ENCODE data around the gene PCDHGA7. TPM values are rescaled to one million over a fixed set of nuclear protein-coding genes. Genes with fewer than 3 reads are reported as not detected.
"Not testable (repeated sequence)": the region's sequence is repeated elsewhere in the genome, so short reads cannot be mapped to it uniquely, and the experiment has no call there.

Gene PCDHGA7
- total RNA-seq, 1 donor from 2014 or later = 5.2 TPM

- H3K4me1 ChIP-seq = no peaks in the 10 kb centered on the region
- no peak within 1 kb of the TSS for H3K27ac ChIP-seq
- DNase-seq (ENCODE audit: extremely low spot score in 2 of 2) = no peak
- peaks cover 0 to 15% of the 10 kb centered on the region in 2 donors for H3K36me3 ChIP-seq
- intact Hi-C loops (cut with DNase I) = no loop called here
- peak within 1 kb of the TSS; percentile 7 to 9 for H3K4me3 ChIP-seq
- H3K27me3 ChIP-seq = no peaks in the 10 kb centered on the region
- TF ChIP-seq CTCF (IDR thresholded peaks at IDR 0.05) (no peak), POLR2AphosphoS5 (IDR thresholded peaks at IDR 0.05; ENCODE audit: insufficient read depth in 1 of 2, low read depth in 1 of 2) (no peak), POLR2A (IDR thresholded peaks at IDR 0.05) (no peak)
- H3K9me3 ChIP-seq = peaks cover 87% of the 10 kb centered on the region
Measured at GRCh38 chr5:141369994-141370848, 12.3 kb upstream of the PCDHGA7 start, which contains the start of gene PCDHGB3. Gene PCDHGB3, plus strand, starts transcription at chr5:141370242. Its CDS starts 153 bp downstream, at chr5:141370395.

- no peaks in the 10 kb centered on the region for H3K4me1 ChIP-seq
- intact Hi-C loops (cut with DNase I) = no loop called here
- H3K9me3 ChIP-seq = peaks cover 83% of the 10 kb centered on the region
Measured at GRCh38 chr5:141371572-141372475, 10.7 kb upstream of the PCDHGA7 start.

GRCh38 chr5:141373673-141374317 is 8.7 kb upstream of the PCDHGA7 start, which contains the start of gene PCDHGA6:
Gene PCDHGA6, plus strand, starts transcription at chr5:141373891. Its CDS starts 193 bp downstream, at chr5:141374084.
- H3K9me3 ChIP-seq = peaks cover 87% of the 10 kb centered on the region
- intact Hi-C loops (cut with DNase I) = no loop called here
- no peak for DNase-seq (ENCODE audit: extremely low spot score in 2 of 2)
- H3K4me3 ChIP-seq = peak within 1 kb of the TSS; percentile 1 to 26
- H3K27me3 ChIP-seq = no peaks in the 10 kb centered on the region
- H3K27ac ChIP-seq = no peak within 1 kb of the TSS
- H3K4me1 ChIP-seq = no peaks in the 10 kb centered on the region
- TF ChIP-seq CTCF (IDR thresholded peaks at IDR 0.05) (peak in 1 of 3 experiments; percentile 8), POLR2AphosphoS5 (IDR thresholded peaks at IDR 0.05; ENCODE audit: insufficient read depth in 1 of 2, low read depth in 1 of 2) (peak in 1 of 2 donors; percentile 15), POLR2A (IDR thresholded peaks at IDR 0.05) (no peak)
- peaks cover 0 to 15% of the 10 kb centered on the region in 2 donors for H3K36me3 ChIP-seq

More at GRCh38 chr5:141371572-141372475, 10.7 kb upstream of the PCDHGA7 start:
- no peak overlapping the region for H3K4me3 ChIP-seq
- no peak for DNase-seq (ENCODE audit: extremely low spot score in 2 of 2)
- no peaks in the 10 kb centered on the region for H3K27me3 ChIP-seq
- H3K27ac ChIP-seq = no peak overlapping the region
- H3K36me3 ChIP-seq = peaks cover 0 to 15% of the 10 kb centered on the region in 2 donors
- TF ChIP-seq POLR2A (IDR thresholded peaks at IDR 0.05) (no peak), CTCF (IDR thresholded peaks at IDR 0.05) (no peak), POLR2AphosphoS5 (IDR thresholded peaks at IDR 0.05; ENCODE audit: insufficient read depth in 1 of 2, low read depth in 1 of 2) (no peak)

GRCh38 chr5:141374627-141375026 is 7.9 kb upstream of the PCDHGA7 start:
- no peak for DNase-seq (ENCODE audit: extremely low spot score in 2 of 2)
- Histone ChIP-seq H3K4me3 (peak overlapping the region in 1 of 2 donors; percentile 1), H3K27me3 (no peaks in the 10 kb centered on the region), H3K36me3 (peaks cover 0 to 15% of the 10 kb centered on the region in 2 donors), H3K4me1 (no peaks in the 10 kb centered on the region), H3K27ac (no peak overlapping the region), H3K9me3 (peaks cover 89% of the 10 kb centered on the region)
- TF ChIP-seq POLR2A (IDR thresholded peaks at IDR 0.05) (no peak), CTCF (IDR thresholded peaks at IDR 0.05) (no peak), POLR2AphosphoS5 (IDR thresholded peaks at IDR 0.05; ENCODE audit: insufficient read depth in 1 of 2, low read depth in 1 of 2) (no peak)
- intact Hi-C loops (cut with DNase I) = no loop called here

GRCh38 chr5:141375444-141376155 is 6.9 kb upstream of the PCDHGA7 start:
- H3K27me3 ChIP-seq; DNase-seq (ENCODE audit: extremely low spot score in 2 of 2); H3K4me1 ChIP-seq; H3K27ac ChIP-seq; intact Hi-C loops (cut with DNase I); H3K4me3 ChIP-seq: not testable (repeated sequence)
- Histone ChIP-seq H3K9me3 (peaks cover 81% of the 10 kb centered on the region), H3K36me3 (peaks cover 0 to 12% of the 10 kb centered on the region in 2 donors)
